ENCODE results near the gene TFDP2. TPM values are rescaled to one million over a fixed set of nuclear protein-coding genes. Genes with fewer than 3 reads are reported as not detected.
A peak's percentile ranks its signal among the peaks of the same experiment; 100 is the strongest.
"Not testable (repeated sequence)": the region's sequence is repeated elsewhere in the genome, so short reads cannot be mapped to it uniquely, and the experiment has no call there.

The TFDP2 gene
- total RNA-seq, 1 donor from 2014 or later = 114 TPM

DNA sequence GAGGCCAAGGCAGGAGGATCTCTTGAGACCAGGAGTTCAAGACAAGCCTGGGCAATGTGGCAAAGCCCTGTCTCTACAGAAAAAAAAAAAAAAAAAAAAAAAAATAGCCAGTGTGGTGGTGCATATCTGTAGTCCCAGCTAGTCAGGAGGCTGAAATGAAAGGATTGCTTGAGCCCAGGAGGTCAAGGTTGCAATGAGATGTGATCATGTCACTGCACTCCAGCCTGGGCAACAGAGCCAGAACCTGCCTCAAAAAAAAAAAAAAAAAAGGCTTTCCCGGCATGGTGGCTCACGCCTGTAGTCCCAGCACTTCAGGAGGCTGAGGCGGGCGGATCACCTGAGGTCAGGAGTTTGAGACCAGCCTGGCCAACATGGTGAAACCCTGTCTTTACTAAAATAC is 73.7 kb downstream of the TFDP2 start:
- DNase-seq (ENCODE audit: low read depth) = not testable (repeated sequence)

- no peak for DNase-seq (ENCODE audit: low read depth)
Observed at GRCh38 chr3:142072816-142073215, 76.5 kb downstream of the TFDP2 start.

DNA sequence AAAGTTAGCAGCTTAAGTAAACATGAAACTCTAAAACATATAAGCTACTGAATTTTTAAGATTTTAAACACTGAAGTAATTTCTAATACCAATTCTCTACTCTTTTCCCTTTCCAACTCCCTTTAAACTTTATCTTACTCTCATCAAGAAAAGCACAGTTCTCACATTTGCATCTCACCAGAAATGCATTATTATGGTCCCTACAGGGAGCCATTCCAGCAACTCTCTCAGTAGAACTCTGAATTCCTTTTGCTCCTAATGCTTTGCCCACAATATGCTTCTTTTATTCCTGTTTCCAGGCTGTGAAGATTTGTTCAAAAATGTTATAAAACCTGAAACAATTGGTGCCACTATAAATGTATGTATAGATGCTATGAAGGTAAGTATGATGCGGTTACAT is 83.4 kb downstream of the TFDP2 start:
- DNase-seq (ENCODE audit: low read depth) = no peak

- no peak for DNase-seq (ENCODE audit: low read depth)
Observed at GRCh38 chr3:142065344-142065743, 84.0 kb downstream of the TFDP2 start.

DNA sequence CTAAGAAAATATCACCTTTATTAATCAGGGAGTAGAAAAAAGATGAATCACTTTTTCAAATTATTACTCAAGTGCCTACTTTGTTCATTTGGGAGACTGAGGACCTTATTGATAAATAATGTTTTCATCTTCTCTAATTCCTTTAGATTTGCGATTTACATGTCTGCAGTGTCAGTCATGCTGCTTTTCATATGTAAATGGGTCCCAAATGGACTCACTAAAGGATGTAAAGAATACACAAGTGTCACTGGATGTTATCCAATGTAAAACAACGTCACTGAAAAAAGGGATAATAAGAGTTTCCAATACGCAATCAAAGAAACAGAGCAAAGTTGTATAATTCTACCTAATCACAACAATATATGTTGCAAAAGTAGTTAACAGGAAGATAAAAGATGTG is 84.9 kb downstream of the TFDP2 start:
- no peak for DNase-seq (ENCODE audit: low read depth)

- DNase-seq (ENCODE audit: low read depth) = no peak
Observed at GRCh38 chr3:142057331-142057725, 92.0 kb downstream of the TFDP2 start.

GRCh38 chr3:142056656-142057330 is 92.6 kb downstream of the TFDP2 start:
- peak; percentile 88 for DNase-seq (ENCODE audit: low read depth)

DNA sequence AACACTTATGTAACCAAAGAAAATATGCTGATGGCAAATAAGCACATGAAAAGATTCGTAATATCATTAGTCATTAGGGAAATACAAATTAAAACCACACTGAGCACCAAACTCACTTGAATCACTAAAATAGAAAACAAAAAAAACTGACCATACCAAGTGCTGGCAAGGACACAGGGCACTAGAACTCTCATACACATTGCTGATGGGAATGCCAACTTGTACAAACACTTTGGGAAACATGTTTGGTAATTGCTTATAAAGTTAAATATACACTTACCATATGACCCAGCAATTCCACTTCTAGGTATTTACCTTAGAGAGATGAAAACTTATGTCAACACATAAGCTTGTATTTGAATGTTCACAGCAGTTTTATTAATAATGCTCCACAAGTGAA is 95.5 kb downstream of the TFDP2 start:
- DNase-seq (ENCODE audit: low read depth) = no peak

- no peak for DNase-seq (ENCODE audit: low read depth)
Observed at GRCh38 chr3:142053244-142053643, 96.1 kb downstream of the TFDP2 start.

GRCh38 chr3:142051351-142051750 is 98.0 kb downstream of the TFDP2 start:
- DNase-seq (ENCODE audit: low read depth) = no peak

- DNase-seq (ENCODE audit: low read depth) = no peak
Observed at GRCh38 chr3:142047021-142047369, 102.3 kb downstream of the TFDP2 start.

- DNase-seq (ENCODE audit: low read depth) = no peak
Observed at GRCh38 chr3:142046320-142047020, 102.9 kb downstream of the TFDP2 start.

- DNase-seq (ENCODE audit: low read depth) = no peak
Observed at GRCh38 chr3:142040941-142041491, 108.3 kb downstream of the TFDP2 start.

DNA sequence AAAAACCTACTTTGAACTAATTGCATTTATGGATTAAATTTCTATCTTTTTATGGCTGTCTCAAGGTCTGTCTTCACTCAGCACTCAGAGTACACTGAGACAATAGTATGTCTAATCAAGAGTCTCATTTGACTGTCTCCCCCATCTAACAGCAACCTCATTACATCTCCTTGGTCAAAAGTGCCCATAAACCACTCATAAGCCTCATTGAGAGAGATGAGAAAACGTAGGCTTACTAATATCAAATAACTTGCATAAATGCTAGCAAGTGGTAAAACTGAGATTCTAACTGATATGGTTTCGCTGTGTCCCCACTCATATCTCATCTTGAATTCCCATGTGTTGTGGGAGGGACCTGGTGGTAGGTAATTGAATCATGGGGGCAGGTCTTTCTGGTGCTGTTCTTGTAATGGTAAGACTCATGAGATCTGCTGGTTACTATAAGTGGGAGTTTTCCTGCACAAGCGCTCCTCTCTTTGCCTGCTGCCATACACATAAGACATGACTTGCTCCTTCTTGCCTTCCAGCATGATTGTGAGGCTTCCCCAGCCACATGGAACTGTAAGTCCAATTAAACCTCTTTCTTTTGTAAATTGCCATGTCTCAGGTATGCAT is 113.9 kb downstream of the TFDP2 start:
- no peak for DNase-seq (ENCODE audit: low read depth)

DNA sequence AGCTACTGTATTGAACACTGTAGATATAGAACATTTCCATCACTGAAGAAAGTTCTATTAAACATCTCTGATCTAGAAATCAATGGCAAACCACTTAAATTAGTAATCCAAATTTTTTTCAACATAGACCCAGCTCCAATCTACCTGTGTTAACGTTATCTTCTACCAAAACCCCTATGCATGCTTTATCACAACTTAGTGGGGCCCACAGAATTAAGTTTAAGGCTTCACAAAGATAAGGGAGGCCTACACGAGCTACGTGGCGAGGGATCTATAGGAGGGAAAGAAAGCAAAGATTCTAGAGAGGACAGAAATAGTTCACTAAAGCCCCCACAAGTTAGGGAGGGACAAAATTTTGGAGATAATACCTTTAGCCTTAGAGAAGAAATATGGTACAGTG is 116.1 kb downstream of the TFDP2 start:
- DNase-seq (ENCODE audit: low read depth) = no peak

- DNase-seq (ENCODE audit: low read depth) = no peak
Observed at GRCh38 chr3:142031575-142031974, 117.8 kb downstream of the TFDP2 start.

DNA sequence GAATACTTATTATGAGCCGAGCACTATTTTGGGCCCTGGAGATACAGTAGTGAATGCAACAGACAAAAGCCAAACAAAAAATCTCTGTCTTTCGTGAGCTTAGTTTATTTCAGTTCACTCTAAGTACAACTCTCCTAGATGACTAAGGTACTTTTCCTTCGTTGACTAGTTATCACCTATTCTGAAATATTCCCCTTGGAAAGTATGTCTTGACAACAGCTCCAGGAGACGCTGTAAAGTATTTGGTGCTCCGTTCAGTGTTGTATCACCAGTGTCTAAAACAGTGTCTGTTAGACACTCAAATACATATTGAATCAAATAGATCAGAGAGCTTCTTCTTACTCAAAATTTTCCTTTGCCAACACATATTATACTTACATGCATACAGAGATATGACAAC is 119.6 kb downstream of the TFDP2 start:
- DNase-seq (ENCODE audit: low read depth) = no peak

GRCh38 chr3:142029052-142029642 is 120.2 kb downstream of the TFDP2 start:
- no peak for DNase-seq (ENCODE audit: low read depth)

DNA sequence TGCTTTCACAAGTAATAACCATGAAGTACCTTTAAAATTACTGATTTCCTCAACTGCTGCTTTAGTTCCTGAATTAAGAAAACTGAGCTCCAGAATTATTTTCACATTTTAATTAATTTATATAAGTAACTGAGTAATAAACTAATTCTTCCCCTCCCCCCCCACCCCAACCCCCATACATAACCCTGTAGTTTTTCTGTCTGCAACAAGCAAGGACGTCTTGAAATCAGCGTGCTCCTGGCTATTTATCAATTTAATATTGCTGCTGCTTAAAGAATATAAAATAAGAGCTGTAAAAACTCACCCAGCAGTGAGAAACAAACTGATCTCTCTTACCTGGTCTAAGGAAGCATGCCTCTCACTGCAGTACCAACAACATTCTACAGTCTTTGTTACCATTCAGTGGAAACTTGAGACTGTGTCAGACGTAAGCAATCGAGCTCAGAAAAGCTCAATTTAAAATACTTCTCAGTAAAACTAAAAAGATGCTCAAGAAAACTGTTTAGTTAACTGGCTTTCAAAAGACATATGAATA is 121.0 kb downstream of the TFDP2 start:
- peak; percentile 89 for DNase-seq (ENCODE audit: low read depth)

DNA sequence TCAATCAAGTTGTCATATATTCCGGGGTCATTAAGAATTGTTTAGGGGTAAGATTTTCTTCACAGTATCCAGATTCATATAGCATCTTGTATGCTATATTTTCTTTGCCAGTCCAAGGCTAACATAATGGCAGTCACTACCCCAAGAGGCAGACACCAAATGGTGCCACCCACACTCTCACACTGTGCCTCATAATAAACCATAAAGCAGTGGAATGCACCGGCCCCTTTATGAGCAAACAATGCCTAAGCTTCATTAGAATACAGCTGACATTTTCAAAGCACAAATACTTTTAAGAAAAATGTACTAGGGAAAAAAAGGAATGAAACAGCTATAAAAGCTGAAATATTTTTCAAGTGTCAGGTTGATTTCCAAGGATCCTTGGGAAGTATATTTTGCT is 121.6 kb downstream of the TFDP2 start:
- DNase-seq (ENCODE audit: low read depth) = peak; percentile 65

DNA sequence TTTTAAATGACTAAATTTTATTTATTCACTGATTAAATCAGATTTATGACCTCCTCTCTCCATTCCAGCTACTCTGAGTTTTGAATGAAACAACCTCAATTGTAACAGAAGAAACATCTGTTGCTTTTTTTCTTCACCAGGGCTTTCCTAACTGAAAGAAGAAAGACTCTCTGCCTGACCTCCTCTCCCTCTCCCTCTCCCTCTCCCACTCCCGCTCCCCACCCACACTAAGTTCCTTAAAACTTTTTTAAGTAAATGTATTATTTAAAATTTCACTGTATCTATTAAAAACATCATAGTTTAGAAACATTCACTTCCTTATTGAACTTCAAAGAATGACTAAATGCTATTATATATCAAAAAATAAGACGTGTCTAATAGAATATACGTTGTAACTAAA is 122.0 kb downstream of the TFDP2 start:
- peak; percentile 40 for DNase-seq (ENCODE audit: low read depth)

DNA sequence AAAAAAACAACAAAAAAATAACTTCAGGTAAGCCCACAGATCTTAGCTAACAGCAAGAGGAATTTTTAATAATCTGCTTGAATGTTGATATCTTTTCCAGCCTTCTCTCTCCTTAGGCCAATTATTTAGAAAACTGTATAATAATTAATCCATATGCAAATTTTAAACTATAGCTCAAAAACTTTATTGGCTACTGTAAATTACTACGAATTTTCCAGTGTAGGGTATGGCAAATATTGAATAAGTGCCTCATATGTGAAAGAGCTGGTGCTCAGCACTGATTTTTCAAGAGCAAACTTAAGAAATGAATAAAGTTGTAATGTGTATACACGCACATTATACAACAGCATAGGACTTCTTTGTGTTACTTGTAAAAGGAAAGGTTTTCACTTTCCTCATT is 123.0 kb downstream of the TFDP2 start:
- DNase-seq (ENCODE audit: low read depth) = no peak
